ENCODE measurements around the gene NTRK2.

DNA sequence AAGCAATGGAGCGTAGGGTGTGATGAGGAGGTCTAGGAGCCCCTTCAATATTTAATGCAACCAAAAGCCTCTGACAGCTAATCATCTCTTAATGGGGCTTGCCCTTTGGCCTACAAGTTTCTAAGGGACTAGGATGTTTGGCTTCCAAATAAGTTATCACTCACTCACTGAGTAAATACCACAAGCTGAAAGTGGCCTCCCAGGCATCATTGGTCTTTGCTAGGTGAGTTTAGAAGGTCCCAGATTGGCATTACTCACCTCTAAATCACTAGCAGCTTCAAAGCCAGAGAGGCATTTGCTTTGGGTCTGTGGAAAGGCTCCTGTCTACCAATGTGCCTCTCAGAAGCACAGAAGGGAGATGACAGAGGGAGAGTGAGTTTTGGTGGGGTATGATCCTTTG, 344.2 kb downstream of the NTRK2 start:
- TF ChIP-seq, protein P1, sequence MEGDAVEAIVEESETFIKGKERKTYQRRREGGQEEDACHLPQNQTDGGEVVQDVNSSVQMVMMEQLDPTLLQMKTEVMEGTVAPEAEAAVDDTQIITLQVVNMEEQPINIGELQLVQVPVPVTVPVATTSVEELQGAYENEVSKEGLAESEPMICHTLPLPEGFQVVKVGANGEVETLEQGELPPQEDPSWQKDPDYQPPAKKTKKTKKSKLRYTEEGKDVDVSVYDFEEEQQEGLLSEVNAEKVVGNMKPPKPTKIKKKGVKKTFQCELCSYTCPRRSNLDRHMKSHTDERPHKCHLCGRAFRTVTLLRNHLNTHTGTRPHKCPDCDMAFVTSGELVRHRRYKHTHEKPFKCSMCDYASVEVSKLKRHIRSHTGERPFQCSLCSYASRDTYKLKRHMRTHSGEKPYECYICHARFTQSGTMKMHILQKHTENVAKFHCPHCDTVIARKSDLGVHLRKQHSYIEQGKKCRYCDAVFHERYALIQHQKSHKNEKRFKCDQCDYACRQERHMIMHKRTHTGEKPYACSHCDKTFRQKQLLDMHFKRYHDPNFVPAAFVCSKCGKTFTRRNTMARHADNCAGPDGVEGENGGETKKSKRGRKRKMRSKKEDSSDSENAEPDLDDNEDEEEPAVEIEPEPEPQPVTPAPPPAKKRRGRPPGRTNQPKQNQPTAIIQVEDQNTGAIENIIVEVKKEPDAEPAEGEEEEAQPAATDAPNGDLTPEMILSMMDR (IDR thresholded peaks at IDR 0.05), result no peak
- TF ChIP-seq POLR2A (IDR thresholded peaks at IDR 0.05), result no peak
